ENCODE data around the gene CRADD.

The CRADD gene

GRCh38 chr12:93844164-93844784 is 167.1 kb downstream of the CRADD start:
- H3K9ac ChIP-seq (ENCODE audit: low read length in 5 of 5), result no peak overlapping the region
- no peak overlapping the region for H3K27ac ChIP-seq (ENCODE audit: low read depth, low read length)
- H3K9me3 ChIP-seq (ENCODE audit: control insufficient read depth in 5 of 5, low read length in 5 of 5), result no peaks in the 10 kb centered on the region
- no peaks in the 10 kb centered on the region for H3K36me3 ChIP-seq (ENCODE audit: control insufficient read depth in 5 of 5, insufficient read depth in 5 of 5, low read length in 5 of 5)
- H3K27me3 ChIP-seq (ENCODE audit: control insufficient read depth in 5 of 5, insufficient read depth in 4 of 5, low read length in 5 of 5), result no peaks in the 10 kb centered on the region
- H3K4me3 ChIP-seq (ENCODE audit: low read depth in 1 of 5, low read length in 5 of 5), result no peak overlapping the region
- peaks cover 4 to 19% (median 12%) of the 10 kb centered on the region in 5 donors for H3K4me1 ChIP-seq (ENCODE audit: control insufficient read depth in 5 of 5, insufficient read depth in 5 of 5, low read length in 5 of 5)

DNA sequence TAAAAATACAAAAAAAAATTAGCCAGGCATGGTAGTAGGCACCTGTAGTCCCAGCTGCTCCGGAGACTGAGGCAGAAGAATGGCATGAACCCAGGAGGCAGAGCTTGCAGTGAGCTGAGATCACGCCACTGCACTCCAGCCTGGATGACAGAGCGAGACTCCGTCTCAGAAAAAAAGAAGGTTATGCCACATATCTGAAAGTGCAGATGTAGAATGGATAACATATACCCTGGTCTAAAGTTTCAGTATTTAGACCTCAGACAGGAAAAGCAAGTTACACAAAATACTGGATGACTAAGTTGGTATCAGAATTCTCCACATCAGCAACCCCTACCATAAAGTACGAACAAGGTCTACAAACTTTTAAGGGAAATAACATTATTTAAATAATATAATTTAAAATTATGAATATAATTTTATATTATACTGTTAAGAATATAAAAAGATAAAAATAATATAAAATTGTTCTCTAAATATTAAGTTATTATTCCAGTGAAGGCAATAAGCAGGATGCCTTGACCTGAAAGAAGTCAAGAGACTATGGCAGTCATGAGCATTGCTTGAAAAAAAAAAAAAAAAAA is 169.9 kb downstream of the CRADD start:
- Histone ChIP-seq H3K27me3 (ENCODE audit: control insufficient read depth in 5 of 5, insufficient read depth in 4 of 5, low read length in 5 of 5) (no peaks in the 10 kb centered on the region), H3K36me3 (ENCODE audit: control insufficient read depth in 5 of 5, insufficient read depth in 5 of 5, low read length in 5 of 5) (no peaks in the 10 kb centered on the region), H3K9ac (ENCODE audit: low read length in 5 of 5) (no peak overlapping the region), H3K9me3 (ENCODE audit: control insufficient read depth in 5 of 5, low read length in 5 of 5) (no peaks in the 10 kb centered on the region), H3K4me3 (ENCODE audit: low read depth in 1 of 5, low read length in 5 of 5) (no peak overlapping the region), H3K4me1 (ENCODE audit: control insufficient read depth in 5 of 5, insufficient read depth in 5 of 5, low read length in 5 of 5) (peaks cover 4 to 19% (median 12%) of the 10 kb centered on the region in 5 donors), H3K27ac (ENCODE audit: low read depth, low read length) (no peak overlapping the region)

- no peaks in the 10 kb centered on the region for H3K36me3 ChIP-seq (ENCODE audit: control insufficient read depth in 5 of 5, insufficient read depth in 5 of 5, low read length in 5 of 5)
- no peak overlapping the region for H3K27ac ChIP-seq (ENCODE audit: low read depth, low read length)
- H3K9ac ChIP-seq (ENCODE audit: low read length in 5 of 5), result no peak overlapping the region
- no peak overlapping the region for H3K4me3 ChIP-seq (ENCODE audit: low read depth in 1 of 5, low read length in 5 of 5)
- H3K4me1 ChIP-seq (ENCODE audit: control insufficient read depth in 5 of 5, insufficient read depth in 5 of 5, low read length in 5 of 5), result peaks cover 4 to 19% (median 12%) of the 10 kb centered on the region in 5 donors
- H3K9me3 ChIP-seq (ENCODE audit: control insufficient read depth in 5 of 5, low read length in 5 of 5), result no peaks in the 10 kb centered on the region
- no peaks in the 10 kb centered on the region for H3K27me3 ChIP-seq (ENCODE audit: control insufficient read depth in 5 of 5, insufficient read depth in 4 of 5, low read length in 5 of 5)
These were observed 170.6 kb downstream of the CRADD start for GRCh38 chr12:93847517-93848474.

DNA sequence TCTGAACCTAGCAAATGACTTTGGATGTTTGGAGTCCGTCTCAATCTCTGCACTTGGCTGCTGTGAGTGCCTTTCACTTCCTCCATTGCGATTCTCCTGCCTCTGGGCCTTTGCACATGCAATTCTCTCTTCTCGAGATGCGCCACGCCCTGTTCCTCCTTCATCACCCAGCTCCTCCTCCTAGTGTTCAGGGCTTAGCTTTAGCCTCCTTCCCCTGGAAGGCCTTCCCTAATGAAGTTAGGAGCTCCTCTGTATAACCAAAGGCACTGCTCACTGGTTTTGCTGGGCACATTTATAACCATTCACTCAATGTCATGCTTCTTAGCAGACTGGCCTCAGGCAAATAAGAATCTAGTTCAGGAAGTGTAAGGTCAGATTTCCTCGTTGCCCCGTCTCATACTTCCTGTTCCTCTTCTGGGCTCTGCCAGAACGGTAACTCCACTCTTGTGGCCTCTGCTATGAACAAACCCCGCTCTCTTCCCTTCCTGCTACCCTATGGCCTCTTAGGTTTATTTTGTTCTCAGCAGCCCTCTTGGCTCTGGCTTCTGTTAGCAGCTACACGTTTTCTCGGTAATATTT is 171.4 kb downstream of the CRADD start:
- Histone ChIP-seq H3K9me3 (ENCODE audit: control insufficient read depth in 5 of 5, low read length in 5 of 5) (no peaks in the 10 kb centered on the region), H3K36me3 (ENCODE audit: control insufficient read depth in 5 of 5, insufficient read depth in 5 of 5, low read length in 5 of 5) (no peaks in the 10 kb centered on the region), H3K27me3 (ENCODE audit: control insufficient read depth in 5 of 5, insufficient read depth in 4 of 5, low read length in 5 of 5) (no peaks in the 10 kb centered on the region), H3K27ac (ENCODE audit: low read depth, low read length) (no peak overlapping the region), H3K4me3 (ENCODE audit: low read depth in 1 of 5, low read length in 5 of 5) (no peak overlapping the region), H3K4me1 (ENCODE audit: control insufficient read depth in 5 of 5, insufficient read depth in 5 of 5, low read length in 5 of 5) (peaks cover 4 to 19% (median 12%) of the 10 kb centered on the region in 5 donors), H3K9ac (ENCODE audit: low read length in 5 of 5) (peak overlapping the region in 1 of 5 donors; percentile 1)

DNA sequence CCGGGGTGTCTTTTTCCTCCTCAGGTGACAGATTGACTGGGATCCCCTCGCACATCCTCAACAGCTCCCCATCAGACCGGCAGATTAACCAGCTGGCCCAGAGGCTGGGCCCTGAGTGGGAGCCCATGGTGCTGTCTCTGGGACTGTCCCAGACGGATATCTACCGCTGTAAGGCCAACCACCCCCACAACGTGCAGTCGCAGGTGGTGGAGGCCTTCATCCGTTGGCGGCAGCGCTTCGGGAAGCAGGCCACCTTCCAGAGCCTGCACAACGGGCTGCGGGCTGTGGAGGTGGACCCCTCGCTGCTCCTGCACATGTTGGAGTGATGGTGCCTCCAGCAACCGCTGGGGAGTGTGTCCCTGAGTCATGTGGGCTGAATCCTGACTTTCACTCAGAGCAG is 172.8 kb downstream of the CRADD start:
- H3K4me3 ChIP-seq (ENCODE audit: low read depth in 1 of 5, low read length in 5 of 5), result no peak overlapping the region
- no peak overlapping the region for H3K9ac ChIP-seq (ENCODE audit: low read length in 5 of 5)
- no peak overlapping the region for H3K27ac ChIP-seq (ENCODE audit: low read depth, low read length)
- no peaks in the 10 kb centered on the region for H3K36me3 ChIP-seq (ENCODE audit: control insufficient read depth in 5 of 5, insufficient read depth in 5 of 5, low read length in 5 of 5)
- peaks cover 0 to 10% (median 4%) of the 10 kb centered on the region in 5 donors for H3K4me1 ChIP-seq (ENCODE audit: control insufficient read depth in 5 of 5, insufficient read depth in 5 of 5, low read length in 5 of 5)
- no peaks in the 10 kb centered on the region for H3K27me3 ChIP-seq (ENCODE audit: control insufficient read depth in 5 of 5, insufficient read depth in 4 of 5, low read length in 5 of 5)
- H3K9me3 ChIP-seq (ENCODE audit: control insufficient read depth in 5 of 5, low read length in 5 of 5), result no peaks in the 10 kb centered on the region

- Histone ChIP-seq H3K9me3 (ENCODE audit: control insufficient read depth in 5 of 5, low read length in 5 of 5) (no peaks in the 10 kb centered on the region), H3K4me3 (ENCODE audit: low read depth in 1 of 5, low read length in 5 of 5) (no peak overlapping the region), H3K36me3 (ENCODE audit: control insufficient read depth in 5 of 5, insufficient read depth in 5 of 5, low read length in 5 of 5) (no peaks in the 10 kb centered on the region), H3K27ac (ENCODE audit: low read depth, low read length) (no peak overlapping the region), H3K27me3 (ENCODE audit: control insufficient read depth in 5 of 5, insufficient read depth in 4 of 5, low read length in 5 of 5) (no peaks in the 10 kb centered on the region), H3K4me1 (ENCODE audit: control insufficient read depth in 5 of 5, insufficient read depth in 5 of 5, low read length in 5 of 5) (peaks cover 0 to 10% (median 4%) of the 10 kb centered on the region in 5 donors), H3K9ac (ENCODE audit: low read length in 5 of 5) (no peak overlapping the region)
These were observed 173.5 kb downstream of the CRADD start for GRCh38 chr12:93850481-93851256.

DNA sequence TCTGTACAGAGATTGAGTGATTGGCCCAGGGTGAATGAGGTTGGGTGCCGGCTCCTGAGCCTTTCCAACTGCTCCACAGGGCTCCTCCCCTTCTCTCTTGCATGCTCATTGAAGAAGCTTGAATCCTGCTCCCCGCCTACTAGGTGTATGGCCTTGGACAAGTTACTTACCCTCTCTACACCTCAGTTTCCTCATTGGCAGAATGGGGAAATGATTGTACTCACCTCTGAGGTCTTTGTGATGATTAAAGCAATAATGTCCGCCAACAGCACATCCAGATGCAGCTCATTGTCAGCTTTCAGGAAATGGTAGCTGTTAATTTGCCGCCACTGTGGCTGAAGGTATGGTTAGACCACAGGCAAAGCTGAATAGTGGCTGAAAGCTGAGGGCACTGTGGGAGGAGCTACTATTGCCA is 174.1 kb downstream of the CRADD start:
- H3K36me3 ChIP-seq (ENCODE audit: control insufficient read depth in 5 of 5, insufficient read depth in 5 of 5, low read length in 5 of 5), result no peaks in the 10 kb centered on the region
- no peak overlapping the region for H3K4me3 ChIP-seq (ENCODE audit: low read depth in 1 of 5, low read length in 5 of 5)
- H3K27ac ChIP-seq (ENCODE audit: low read depth, low read length), result no peak overlapping the region
- H3K9me3 ChIP-seq (ENCODE audit: control insufficient read depth in 5 of 5, low read length in 5 of 5), result no peaks in the 10 kb centered on the region
- no peak overlapping the region for H3K9ac ChIP-seq (ENCODE audit: low read length in 5 of 5)
- H3K27me3 ChIP-seq (ENCODE audit: control insufficient read depth in 5 of 5, insufficient read depth in 4 of 5, low read length in 5 of 5), result no peaks in the 10 kb centered on the region
- H3K4me1 ChIP-seq (ENCODE audit: control insufficient read depth in 5 of 5, insufficient read depth in 5 of 5, low read length in 5 of 5), result peaks cover 0 to 10% (median 4%) of the 10 kb centered on the region in 5 donors

DNA sequence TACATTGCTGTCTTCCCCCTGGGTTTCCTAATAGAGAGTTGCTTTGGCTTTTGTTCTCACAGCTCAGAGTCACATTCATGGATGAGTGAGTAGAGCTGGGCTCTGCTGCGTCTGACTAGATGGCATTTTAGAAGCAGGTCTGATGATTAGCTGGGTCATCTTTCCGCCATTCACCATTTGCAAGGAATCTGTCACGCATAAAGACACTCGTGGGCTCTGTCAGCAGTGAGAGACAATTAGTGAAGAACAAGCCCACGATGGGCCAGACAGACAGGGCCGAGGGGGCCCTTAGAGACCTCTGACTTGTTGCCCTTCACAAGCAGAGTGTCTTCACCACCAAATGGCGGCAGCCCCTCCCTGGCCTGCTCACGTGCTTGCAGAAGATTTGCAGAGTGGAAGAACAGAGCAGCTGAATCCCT is 175.0 kb downstream of the CRADD start:
- no peak overlapping the region for H3K27ac ChIP-seq (ENCODE audit: low read depth, low read length)
- peaks cover 0 to 10% (median 4%) of the 10 kb centered on the region in 5 donors for H3K4me1 ChIP-seq (ENCODE audit: control insufficient read depth in 5 of 5, insufficient read depth in 5 of 5, low read length in 5 of 5)

GRCh38 chr12:93853698-93854478 is 176.7 kb downstream of the CRADD start:
- Histone ChIP-seq H3K9ac (ENCODE audit: low read length in 5 of 5) (no peak overlapping the region), H3K4me1 (ENCODE audit: control insufficient read depth in 5 of 5, insufficient read depth in 5 of 5, low read length in 5 of 5) (peaks cover 0 to 3% (median 3%) of the 10 kb centered on the region in 5 donors), H3K27ac (ENCODE audit: low read depth, low read length) (no peak overlapping the region), H3K36me3 (ENCODE audit: control insufficient read depth in 5 of 5, insufficient read depth in 5 of 5, low read length in 5 of 5) (no peaks in the 10 kb centered on the region), H3K27me3 (ENCODE audit: control insufficient read depth in 5 of 5, insufficient read depth in 4 of 5, low read length in 5 of 5) (no peaks in the 10 kb centered on the region), H3K4me3 (ENCODE audit: low read depth in 1 of 5, low read length in 5 of 5) (no peak overlapping the region), H3K9me3 (ENCODE audit: control insufficient read depth in 5 of 5, low read length in 5 of 5) (no peaks in the 10 kb centered on the region)

More for the DNA sequence above, 175.0 kb downstream of the CRADD start:
- no peaks in the 10 kb centered on the region for H3K27me3 ChIP-seq (ENCODE audit: control insufficient read depth in 5 of 5, insufficient read depth in 4 of 5, low read length in 5 of 5)
- H3K9me3 ChIP-seq (ENCODE audit: control insufficient read depth in 5 of 5, low read length in 5 of 5), result no peaks in the 10 kb centered on the region
- H3K36me3 ChIP-seq (ENCODE audit: control insufficient read depth in 5 of 5, insufficient read depth in 5 of 5, low read length in 5 of 5), result no peaks in the 10 kb centered on the region
- H3K9ac ChIP-seq (ENCODE audit: low read length in 5 of 5), result no peak overlapping the region
- H3K4me3 ChIP-seq (ENCODE audit: low read depth in 1 of 5, low read length in 5 of 5), result no peak overlapping the region
